Skin of body (tissue), 2 donors: Measurements from ENCODE around the gene MYOG. TPM values are rescaled to one million over a fixed set of nuclear protein-coding genes. Genes with fewer than 3 reads are reported as not detected.

Experiments used
- DNase-seq: peaks from one replicate; lab custom pipeline; 2025; lab: John Stamatoyannopoulos, UW
- total RNA-seq: library from RNA; depleted of rRNA; stranded (reverse); fragments of >200 nt; gene quantifications from one replicate; pipeline ENCODE4 v1.2.3, GENCODE V29; 2014

The MYOG gene
- total RNA-seq, 1 donor from 2014 or later, result 11.0 TPM

GRCh38 chr1:203033287-203033686, 52.5 kb downstream of the MYOG start:
- no peak for DNase-seq

Other genes with a start within 250 kb of the MYOG start
- gene RABIF, start 196.9 kb downstream of the MYOG start, total RNA-seq, result 4.8 TPM
- 21.3 TPM for gene KLHL12, start 158.8 kb downstream of the MYOG start, total RNA-seq
- 95.8 TPM for gene ADIPOR1, start 127.7 kb downstream of the MYOG start, total RNA-seq
- 48.3 TPM for gene CYB5R1, start 118.8 kb downstream of the MYOG start, total RNA-seq
- 44.7 TPM for gene TMEM183A, start 78.6 kb downstream of the MYOG start, total RNA-seq
- gene PPFIA4, start 59.5 kb downstream of the MYOG start, total RNA-seq, result 4.2 TPM
- gene ADORA1, start 41.7 kb upstream of the MYOG start, total RNA-seq, result 1.1 TPM
- 2.1 TPM for gene MYBPH, start 89.8 kb upstream of the MYOG start, total RNA-seq
- gene CHI3L1, start 100.7 kb upstream of the MYOG start, total RNA-seq, result 42.2 TPM
- gene CHIT1, start 143.7 kb upstream of the MYOG start, total RNA-seq, result 2.6 TPM
- 68.8 TPM for gene BTG2, start 219.5 kb upstream of the MYOG start, total RNA-seq